ENCODE data around the gene ITGA5. TPM values are rescaled to one million over a fixed set of nuclear protein-coding genes. Genes with fewer than 3 reads are reported as not detected.

The ITGA5 gene
- total RNA-seq, 1 experiment from 2014 or later, result 49.7 TPM

DNA sequence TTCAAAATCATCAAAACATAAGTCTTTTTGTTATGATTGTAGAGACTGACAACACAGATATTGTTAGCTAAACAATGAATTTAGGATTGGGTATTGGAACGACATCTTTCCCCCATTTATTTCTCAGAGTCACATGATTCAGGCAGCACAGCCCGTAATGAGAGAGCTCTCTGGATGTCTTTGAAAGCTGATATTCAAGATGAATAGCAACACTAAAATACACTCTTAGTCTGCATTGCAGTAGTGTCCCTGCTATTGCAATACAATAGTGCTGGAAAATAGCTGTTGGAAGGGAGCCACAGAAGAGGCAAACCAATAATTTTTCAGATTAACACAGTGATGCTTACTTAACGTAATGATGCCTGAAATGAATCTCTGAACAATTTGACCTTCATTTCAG is 44.4 kb upstream of the ITGA5 start:
- Histone ChIP-seq H3K9me2 (ENCODE audit: insufficient read depth) (no peaks in the 10 kb centered on the region), H3K79me2 (ENCODE audit: insufficient read depth, low read length) (peaks cover 58% of the 10 kb centered on the region), H3K36me3 (ENCODE audit: control insufficient read depth in 1 of 2, insufficient read depth in 2 of 2, low read length in 2 of 2) (peaks cover 79% of the 10 kb centered on the region in 2 experiments), H3K4me2 (ENCODE audit: low read length) (no peak overlapping the region), H3K27me3 (ENCODE audit: insufficient read depth, low read length) (no peaks in the 10 kb centered on the region), H3K4me3 (replicated peaks in 1 of 2; ENCODE audit: low read depth in 1 of 2, low read length in 2 of 2) (no peak overlapping the region), H2AFZ (ENCODE audit: low read depth, low read length, poor library complexity, severe bottlenecking) (no peak overlapping the region), H3K9me3 (ENCODE audit: control insufficient read depth in 1 of 2, insufficient read depth in 1 of 2, low read depth in 1 of 2, low read length in 2 of 2) (no peaks in the 10 kb centered on the region), H4K20me1 (ENCODE audit: insufficient read depth) (no peaks in the 10 kb centered on the region; the same call in 1 of the 2 replicates), H3K27ac (ENCODE audit: low read depth, low read length) (no peak overlapping the region), H3K9ac (ENCODE audit: low read length) (no peak overlapping the region), H3K4me1 (ENCODE audit: control insufficient read depth in 1 of 2, insufficient read depth in 2 of 2, low read length in 2 of 2) (no peaks in the 10 kb centered on the region)
- no peak for ATAC-seq
- CTCF ChIA-PET, result no interaction called here
- POLR2A ChIA-PET, result interaction anchor here (0.6 kb wide), 1 partner anchor 473 kb away, joined by 3 read pairs; no protein-coding TSS in a partner anchor
- TF ChIP-seq POLR2AphosphoS5 (IDR thresholded peaks at IDR 0.05; ENCODE audit: low read depth, low read length) (no peak), RAD21 (IDR thresholded peaks at IDR 0.05; ENCODE audit: low read depth) (no peak), SP1 (IDR thresholded peaks at IDR 0.05; ENCODE audit: low read depth) (no peak)
- no peak for DNase-seq (ENCODE audit: low read depth, low spot score)
- intact Hi-C loops (cut with micrococcal nuclease), result no loop called here
- RAD21 ChIA-PET (ENCODE audit: low non-redundant PET in 1 of 2, low total read pairs in 2 of 2, uncharacterized antibody in 2 of 2, unreplicated experiment in 2 of 2), result no interaction called here
- BruUV-seq (replicated peaks), result no TSS peak

DNA sequence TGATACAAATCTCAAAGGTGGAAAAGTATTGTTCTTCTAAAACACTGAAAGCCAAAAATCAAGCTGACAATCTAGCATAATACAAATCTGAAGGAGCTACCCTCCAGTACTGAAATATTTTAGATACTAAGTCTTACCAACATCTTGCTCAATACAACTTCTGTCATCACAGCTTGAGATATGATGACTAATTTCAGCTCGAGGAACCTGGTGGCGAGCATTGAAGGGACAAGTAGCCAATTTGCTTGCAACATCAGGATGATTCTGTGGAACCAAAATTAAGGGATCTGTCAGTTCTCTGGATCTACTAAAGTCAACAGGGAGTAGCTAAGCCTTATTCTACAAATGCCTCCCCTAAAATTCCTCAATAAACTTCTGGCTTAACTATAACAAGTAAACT is 44.0 kb upstream of the ITGA5 start:
- no peak for TF ChIP-seq FOSL1 (IDR thresholded peaks at IDR 0.05; ENCODE audit: low read depth)
- TF ChIP-seq ELF1 (IDR thresholded peaks at IDR 0.05; ENCODE audit: borderline replicate concordance, low read depth), result no peak
- no peak for TF ChIP-seq SIN3A (IDR thresholded peaks at IDR 0.05; ENCODE audit: low read depth)
- no peak for TF ChIP-seq RAD21 (IDR thresholded peaks at IDR 0.05; ENCODE audit: low read depth)
- no peak for TF ChIP-seq CBX3 (IDR thresholded peaks at IDR 0.05; ENCODE audit: low read depth)
- TF ChIP-seq, protein P1, sequence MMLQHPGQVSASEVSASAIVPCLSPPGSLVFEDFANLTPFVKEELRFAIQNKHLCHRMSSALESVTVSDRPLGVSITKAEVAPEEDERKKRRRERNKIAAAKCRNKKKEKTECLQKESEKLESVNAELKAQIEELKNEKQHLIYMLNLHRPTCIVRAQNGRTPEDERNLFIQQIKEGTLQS (IDR thresholded peaks at IDR 0.05), result no peak
- no peak for TF ChIP-seq TCF7L2 (IDR thresholded peaks at IDR 0.05; ENCODE audit: borderline replicate concordance, extremely low read depth, insufficient read depth, insufficient read length)
- no peak for TF ChIP-seq REST (IDR thresholded peaks at IDR 0.05; ENCODE audit: low read depth)
- no peak for TF ChIP-seq JUND (IDR thresholded peaks at IDR 0.05)
- TF ChIP-seq SRF (IDR thresholded peaks at IDR 0.05; ENCODE audit: low read depth), result no peak
- no peak for TF ChIP-seq ZFX (IDR thresholded peaks at IDR 0.05)
- TF ChIP-seq POLR2AphosphoS5 (IDR thresholded peaks at IDR 0.05; ENCODE audit: low read depth, low read length), result no peak
- TF ChIP-seq EZH2phosphoT487 (IDR thresholded peaks at IDR 0.05; ENCODE audit: borderline replicate concordance), result no peak
- TF ChIP-seq SP1 (IDR thresholded peaks at IDR 0.05; ENCODE audit: low read depth), result no peak
- TF ChIP-seq YY1 (IDR thresholded peaks at IDR 0.05; ENCODE audit: extremely low read depth, insufficient replicate concordance, low read depth, low read length), result no peak
- TF ChIP-seq ZNF274 (IDR thresholded peaks at IDR 0.05; ENCODE audit: low read depth, low read length), result no peak
- TF ChIP-seq EGR1 (IDR thresholded peaks at IDR 0.05; ENCODE audit: low read depth), result no peak
- no peak overlapping the region for H3K9ac ChIP-seq (ENCODE audit: low read length)
- DNase-seq (ENCODE audit: low read depth, low spot score) (no peak), ATAC-seq (no peak)
- H3K27ac ChIP-seq (ENCODE audit: low read depth, low read length), result no peak overlapping the region
- intact Hi-C loops (cut with micrococcal nuclease), result no loop called here
- H3K36me3 ChIP-seq (ENCODE audit: control insufficient read depth in 1 of 2, insufficient read depth in 2 of 2, low read length in 2 of 2), result peaks cover 75 to 79% of the 10 kb centered on the region in 2 experiments
- no TSS peak for BruUV-seq (replicated peaks)
- H3K27me3 ChIP-seq (ENCODE audit: insufficient read depth, low read length), result no peaks in the 10 kb centered on the region
- peaks cover 54% of the 10 kb centered on the region for H3K79me2 ChIP-seq (ENCODE audit: insufficient read depth, low read length)
- ChIA-PET CTCF (no interaction called here), POLR2A (interaction anchor here (0.6 kb wide), 1 partner anchor 473 kb away, joined by 3 read pairs; no protein-coding TSS in a partner anchor), RAD21 (ENCODE audit: low non-redundant PET in 1 of 2, low total read pairs in 2 of 2, uncharacterized antibody in 2 of 2, unreplicated experiment in 2 of 2) (no interaction called here)
- H3K4me2 ChIP-seq (ENCODE audit: low read length), result no peak overlapping the region
- H2AFZ ChIP-seq (ENCODE audit: low read depth, low read length, poor library complexity, severe bottlenecking), result no peak overlapping the region
- no peaks in the 10 kb centered on the region for H3K4me1 ChIP-seq (ENCODE audit: control insufficient read depth in 1 of 2, insufficient read depth in 2 of 2, low read length in 2 of 2)
- no peak overlapping the region for H3K4me3 ChIP-seq (replicated peaks in 1 of 2; ENCODE audit: low read depth in 1 of 2, low read length in 2 of 2)
- no peaks in the 10 kb centered on the region for H3K9me3 ChIP-seq (ENCODE audit: control insufficient read depth in 1 of 2, insufficient read depth in 1 of 2, low read depth in 1 of 2, low read length in 2 of 2)
- no peaks in the 10 kb centered on the region for H3K9me2 ChIP-seq (ENCODE audit: insufficient read depth)
- no peaks in the 10 kb centered on the region; the same call in 1 of the 2 replicates for H4K20me1 ChIP-seq (ENCODE audit: insufficient read depth)
